Hepatocyte (in vitro differentiated cells): ENCODE results near the gene UBE2Q1.

Experiments used
- CTCF ChIP-seq: fragments of 200-600 bp; sonication (generic); IDR thresholded peaks from 2 replicates; pipeline ENCODE4 v1.5.1; 2016; ENCODE audit warnings: antibody characterized with exemption, mild to moderate bottlenecking; ENCODE audit not compliant: poor library complexity
- EZH2 ChIP-seq: fragments of 200-600 bp; sonication (generic); IDR thresholded peaks from 2 replicates; pipeline ENCODE4 v1.6.1; 2016; ENCODE audit warnings: antibody characterized with exemption, mild to moderate bottlenecking, borderline replicate concordance

- no peak for TF ChIP-seq CTCF
- no peak for TF ChIP-seq EZH2
These were observed 34.9 kb upstream of the UBE2Q1 start for GRCh38 chr1:154593390-154593789.
